Measurements from ENCODE around the gene ZSCAN1. TPM values are rescaled to one million over a fixed set of nuclear protein-coding genes. Genes with fewer than 3 reads are reported as not detected.
"Not testable (repeated sequence)": the region's sequence is repeated elsewhere in the genome, so short reads cannot be mapped to it uniquely, and the experiment has no call there.

Gene ZSCAN1, protein sequence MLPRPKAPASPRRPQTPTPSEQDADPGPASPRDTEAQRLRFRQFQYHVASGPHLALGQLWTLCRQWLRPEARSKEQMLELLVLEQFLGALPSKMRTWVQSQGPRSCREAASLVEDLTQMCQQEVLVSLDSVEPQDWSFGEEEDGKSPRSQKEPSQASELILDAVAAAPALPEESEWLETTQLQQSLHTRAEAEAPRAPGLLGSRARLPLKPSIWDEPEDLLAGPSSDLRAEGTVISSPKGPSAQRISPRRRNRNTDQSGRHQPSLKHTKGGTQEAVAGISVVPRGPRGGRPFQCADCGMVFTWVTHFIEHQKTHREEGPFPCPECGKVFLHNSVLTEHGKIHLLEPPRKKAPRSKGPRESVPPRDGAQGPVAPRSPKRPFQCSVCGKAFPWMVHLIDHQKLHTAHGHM
- 1.0 TPM for polyA plus RNA-seq (2013, experiment 1 of 2)
- 1.1 TPM for polyA plus RNA-seq (2013, experiment 2 of 2)

GRCh38 chr19:58033741-58034476 is at the start of gene ZSCAN1:
Gene ZSCAN1, plus strand, starts transcription at chr19:58034025. Its CDS starts 3,812 bp downstream, at chr19:58037837.
- WGBS, 2 experiments (ENCODE audit: insufficient coverage in 2 of 2) = 33 to 37% methylated on average over 57 to 76 of the region's 101 CpGs
- H3K4me3 ChIP-seq (ENCODE audit: extremely low read depth, insufficient read depth, low read length, poor library complexity, severe bottlenecking) = peak within 1 kb of the TSS; percentile 16

GRCh38 chr19:57992841-57993240 is 41.0 kb upstream of the ZSCAN1 start:
- Histone ChIP-seq H3K4me3 (ENCODE audit: extremely low read depth, insufficient read depth, low read length, poor library complexity, severe bottlenecking) (no peak overlapping the region), H3K9me3 (ENCODE audit: control insufficient read depth, low read length) (peaks cover 70% of the 10 kb centered on the region), H3K27ac (ENCODE audit: low read depth, low read length, severe bottlenecking) (no peak overlapping the region), H3K36me3 (ENCODE audit: control insufficient read depth, insufficient read depth, low read length) (peaks cover 91% of the 10 kb centered on the region), H3K4me1 (ENCODE audit: control insufficient read depth, insufficient read depth, low read length, poor library complexity, severe bottlenecking) (no peaks in the 10 kb centered on the region)
- WGBS, 2 experiments (ENCODE audit: insufficient coverage in 2 of 2) = 83 to 100% methylated on average over 1 of the region's 1 CpG

More at GRCh38 chr19:58033741-58034476, at the start of gene ZSCAN1:
- Histone ChIP-seq H3K27ac (ENCODE audit: low read depth, low read length, severe bottlenecking) (no peak within 1 kb of the TSS), H3K36me3 (ENCODE audit: control insufficient read depth, insufficient read depth, low read length) (no peaks in the 10 kb centered on the region), H3K9me3 (ENCODE audit: control insufficient read depth, low read length) (peaks cover 28% of the 10 kb centered on the region), H3K4me1 (ENCODE audit: control insufficient read depth, insufficient read depth, low read length, poor library complexity, severe bottlenecking) (no peaks in the 10 kb centered on the region)

- peaks cover 83% of the 10 kb centered on the region for H3K9me3 ChIP-seq (ENCODE audit: control insufficient read depth, low read length)
- H3K36me3 ChIP-seq (ENCODE audit: control insufficient read depth, insufficient read depth, low read length) = peaks cover 80% of the 10 kb centered on the region
- WGBS, 2 experiments (ENCODE audit: insufficient coverage in 2 of 2) = 100% methylated on average over 3 of the region's 4 CpGs
- no peak overlapping the region for H3K4me3 ChIP-seq (ENCODE audit: extremely low read depth, insufficient read depth, low read length, poor library complexity, severe bottlenecking)
- no peaks in the 10 kb centered on the region for H3K4me1 ChIP-seq (ENCODE audit: control insufficient read depth, insufficient read depth, low read length, poor library complexity, severe bottlenecking)
- no peak overlapping the region for H3K27ac ChIP-seq (ENCODE audit: low read depth, low read length, severe bottlenecking)
Measured at GRCh38 chr19:58000677-58001076, 33.1 kb upstream of the ZSCAN1 start.

DNA sequence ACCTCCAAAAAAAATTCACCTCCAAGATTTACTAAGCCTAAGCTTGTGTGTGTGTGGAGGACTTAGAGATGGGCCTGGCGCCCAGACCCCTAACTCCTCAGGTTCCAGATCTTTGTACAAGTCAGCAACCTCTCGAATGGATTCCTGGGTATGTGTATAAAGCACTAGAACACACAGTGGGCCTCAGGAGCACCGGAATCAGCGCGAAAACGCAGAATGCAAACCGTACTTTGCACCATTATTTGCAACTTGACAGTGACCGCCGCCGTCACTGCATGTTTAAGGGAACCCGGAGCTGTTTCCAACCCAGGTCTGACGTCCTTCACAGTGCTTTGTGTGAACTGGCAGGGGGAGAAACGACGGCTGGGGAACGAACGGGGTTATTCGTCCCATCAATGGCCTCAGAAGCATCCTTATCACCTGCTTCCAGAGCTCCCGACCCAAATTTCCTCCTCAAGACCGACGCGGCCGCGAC is 31.9 kb upstream of the ZSCAN1 start:
- peaks cover 81% of the 10 kb centered on the region for H3K36me3 ChIP-seq (ENCODE audit: control insufficient read depth, insufficient read depth, low read length)
- peak overlapping the region; percentile 88 for H3K27ac ChIP-seq (ENCODE audit: low read depth, low read length, severe bottlenecking)
- 12 to 13% methylated on average over 19 to 23 of the region's 23 CpGs for WGBS, 2 experiments (ENCODE audit: insufficient coverage in 2 of 2)
- peaks cover 84% of the 10 kb centered on the region for H3K9me3 ChIP-seq (ENCODE audit: control insufficient read depth, low read length)
- no peaks in the 10 kb centered on the region for H3K4me1 ChIP-seq (ENCODE audit: control insufficient read depth, insufficient read depth, low read length, poor library complexity, severe bottlenecking)
- peak overlapping the region; percentile 95 for H3K4me3 ChIP-seq (ENCODE audit: extremely low read depth, insufficient read depth, low read length, poor library complexity, severe bottlenecking)

DNA sequence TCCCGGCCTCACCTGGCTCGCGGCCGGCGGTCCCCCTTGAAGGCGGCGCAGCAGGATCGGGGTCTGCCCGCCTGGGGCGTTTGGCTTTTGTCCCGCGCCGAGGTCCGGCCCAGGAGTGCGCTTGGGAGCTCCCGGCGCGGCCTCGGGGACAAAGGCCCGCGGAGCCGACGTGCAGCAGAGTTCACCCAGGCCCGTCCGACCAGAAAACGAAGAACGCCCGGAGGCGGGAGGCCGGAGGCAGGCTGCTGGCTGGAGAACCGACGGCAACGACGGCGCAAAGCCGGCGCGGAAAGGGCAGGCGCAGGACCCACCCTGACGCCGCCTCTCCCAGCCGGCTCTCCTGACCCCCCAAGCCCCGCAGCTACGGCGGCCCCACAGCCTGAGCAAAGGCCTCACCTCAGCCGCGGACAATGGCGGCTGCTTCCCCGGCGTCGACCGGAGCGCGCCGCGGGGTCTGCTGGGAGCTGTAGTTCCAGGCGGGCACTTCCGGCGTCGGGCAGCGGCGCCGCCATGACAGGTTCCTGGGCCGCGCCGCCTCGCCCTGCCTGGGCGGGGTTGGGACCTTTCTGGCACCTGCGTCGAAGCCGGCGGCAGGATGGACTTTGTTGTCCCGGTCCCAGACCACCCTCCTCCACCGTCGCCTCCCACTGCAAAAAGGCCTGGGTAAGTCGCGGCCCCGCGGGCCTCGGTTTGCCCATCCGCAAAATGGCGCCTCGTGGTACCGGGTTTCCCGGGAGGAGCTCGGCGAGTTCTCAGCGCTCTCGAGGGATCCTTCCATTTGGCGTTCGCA is 31.2 kb upstream of the ZSCAN1 start, which contains the start of gene ZNF606:
TSS of gene ZNF606 (minus strand) at position 437 of the 790 bp plus-strand sequence. CDS start 1,501 bp downstream, outside the sequence.
- Histone ChIP-seq H3K4me1 (ENCODE audit: control insufficient read depth, insufficient read depth, low read length, poor library complexity, severe bottlenecking) (no peaks in the 10 kb centered on the region), H3K9me3 (ENCODE audit: control insufficient read depth, low read length) (peaks cover 84% of the 10 kb centered on the region), H3K36me3 (ENCODE audit: control insufficient read depth, insufficient read depth, low read length) (peaks cover 81% of the 10 kb centered on the region), H3K4me3 (ENCODE audit: extremely low read depth, insufficient read depth, low read length, poor library complexity, severe bottlenecking) (peak within 1 kb of the TSS; percentile 95), H3K27ac (ENCODE audit: low read depth, low read length, severe bottlenecking) (peak within 1 kb of the TSS; percentile 88)
- WGBS, 2 experiments (ENCODE audit: insufficient coverage in 2 of 2) = 0 to 1% methylated on average over 81 to 83 of the region's 91 CpGs

GRCh38 chr19:58003174-58003828 is 30.5 kb upstream of the ZSCAN1 start:
- H3K4me1 ChIP-seq (ENCODE audit: control insufficient read depth, insufficient read depth, low read length, poor library complexity, severe bottlenecking) = no peaks in the 10 kb centered on the region
- peak overlapping the region; percentile 88 for H3K27ac ChIP-seq (ENCODE audit: low read depth, low read length, severe bottlenecking)
- 75 to 86% methylated on average over 22 to 28 of the region's 31 CpGs for WGBS, 2 experiments (ENCODE audit: insufficient coverage in 2 of 2)
- peaks cover 77% of the 10 kb centered on the region for H3K36me3 ChIP-seq (ENCODE audit: control insufficient read depth, insufficient read depth, low read length)
- peaks cover 83% of the 10 kb centered on the region for H3K9me3 ChIP-seq (ENCODE audit: control insufficient read depth, low read length)
- H3K4me3 ChIP-seq (ENCODE audit: extremely low read depth, insufficient read depth, low read length, poor library complexity, severe bottlenecking) = peak overlapping the region; percentile 95

GRCh38 chr19:58007285-58007684 is 26.5 kb upstream of the ZSCAN1 start:
- Histone ChIP-seq H3K4me3 (ENCODE audit: extremely low read depth, insufficient read depth, low read length, poor library complexity, severe bottlenecking) (no peak overlapping the region), H3K36me3 (ENCODE audit: control insufficient read depth, insufficient read depth, low read length) (peaks cover 52% of the 10 kb centered on the region), H3K27ac (ENCODE audit: low read depth, low read length, severe bottlenecking) (no peak overlapping the region), H3K4me1 (ENCODE audit: control insufficient read depth, insufficient read depth, low read length, poor library complexity, severe bottlenecking) (no peaks in the 10 kb centered on the region), H3K9me3 (ENCODE audit: control insufficient read depth, low read length) (peaks cover 68% of the 10 kb centered on the region)
- 90% methylated on average over 1 of the region's 1 CpG; no CpG with 5 or more reads in 1 of the 2 experiments for WGBS, 2 experiments (ENCODE audit: insufficient coverage in 2 of 2)

DNA sequence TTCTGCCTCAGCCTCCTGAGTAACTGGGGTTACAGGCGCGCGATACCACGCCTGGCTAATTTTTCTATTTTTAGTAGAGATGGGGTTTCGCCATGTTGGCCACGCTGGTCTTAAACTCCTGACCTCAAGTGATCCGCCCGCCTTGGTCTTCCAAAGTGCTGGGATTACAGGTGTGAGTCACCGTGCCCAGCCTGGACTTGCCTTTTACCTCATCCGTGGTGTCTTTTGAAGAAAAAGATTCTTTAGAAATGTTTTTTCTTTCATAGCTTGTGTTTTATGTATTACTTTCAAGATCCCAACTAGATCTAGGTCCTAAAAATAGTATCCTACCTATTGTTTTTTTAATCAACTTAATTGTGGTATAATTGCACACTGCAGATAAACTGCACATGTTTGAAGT is 24.9 kb upstream of the ZSCAN1 start:
- not testable (repeated sequence) for H3K4me1 ChIP-seq (ENCODE audit: control insufficient read depth, insufficient read depth, low read length, poor library complexity, severe bottlenecking); H3K27ac ChIP-seq (ENCODE audit: low read depth, low read length, severe bottlenecking); H3K4me3 ChIP-seq (ENCODE audit: extremely low read depth, insufficient read depth, low read length, poor library complexity, severe bottlenecking)
- WGBS, 2 experiments (ENCODE audit: insufficient coverage in 2 of 2) = 96 to 97% methylated on average over 8 of the region's 10 CpGs
- H3K36me3 ChIP-seq (ENCODE audit: control insufficient read depth, insufficient read depth, low read length) = peaks cover 47% of the 10 kb centered on the region
- H3K9me3 ChIP-seq (ENCODE audit: control insufficient read depth, low read length) = peaks cover 67% of the 10 kb centered on the region

DNA sequence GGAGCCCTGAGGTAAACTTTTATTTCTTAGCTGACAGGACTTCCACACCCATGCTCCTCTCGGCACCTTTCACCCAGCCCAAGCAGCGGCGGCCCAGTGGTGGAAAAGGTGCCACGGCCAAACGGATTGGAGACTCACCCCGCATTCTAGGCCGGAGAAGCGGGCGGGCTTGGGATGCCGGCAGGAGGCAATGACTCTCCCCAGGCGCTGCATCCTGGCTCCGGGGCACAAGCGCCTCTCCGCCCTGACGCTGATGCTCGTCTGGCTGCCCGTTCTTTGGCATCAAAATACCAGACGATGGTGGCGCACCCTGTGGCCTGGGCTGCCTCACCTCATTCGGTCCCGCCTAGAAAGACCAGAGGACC is 24.5 kb upstream of the ZSCAN1 start:
- Histone ChIP-seq H3K9me3 (ENCODE audit: control insufficient read depth, low read length) (peaks cover 63% of the 10 kb centered on the region), H3K27ac (ENCODE audit: low read depth, low read length, severe bottlenecking) (no peak overlapping the region), H3K36me3 (ENCODE audit: control insufficient read depth, insufficient read depth, low read length) (peaks cover 43% of the 10 kb centered on the region), H3K4me3 (ENCODE audit: extremely low read depth, insufficient read depth, low read length, poor library complexity, severe bottlenecking) (no peak overlapping the region), H3K4me1 (ENCODE audit: control insufficient read depth, insufficient read depth, low read length, poor library complexity, severe bottlenecking) (no peaks in the 10 kb centered on the region)
- 88 to 89% methylated on average over 21 of the region's 21 CpGs for WGBS, 2 experiments (ENCODE audit: insufficient coverage in 2 of 2)

Data from mesodermal cell (in vitro differentiated cells).